HG03039 (cell line): ENCODE results near the gene ILF2.
A peak's percentile ranks its signal among the peaks of the same experiment; 100 is the strongest.
"Not testable (repeated sequence)": the region's sequence is repeated elsewhere in the genome, so short reads cannot be mapped to it uniquely, and the experiment has no call there.

Experiments
- ATAC-seq: cut with Tn5 transposase; IDR thresholded peaks from one replicate; pipeline ENCODE4 v1.9.1; 2021; ENCODE audit warnings: mild to moderate bottlenecking, moderate library complexity; ENCODE audit not compliant: unreplicated experiment

Gene ILF2

DNA sequence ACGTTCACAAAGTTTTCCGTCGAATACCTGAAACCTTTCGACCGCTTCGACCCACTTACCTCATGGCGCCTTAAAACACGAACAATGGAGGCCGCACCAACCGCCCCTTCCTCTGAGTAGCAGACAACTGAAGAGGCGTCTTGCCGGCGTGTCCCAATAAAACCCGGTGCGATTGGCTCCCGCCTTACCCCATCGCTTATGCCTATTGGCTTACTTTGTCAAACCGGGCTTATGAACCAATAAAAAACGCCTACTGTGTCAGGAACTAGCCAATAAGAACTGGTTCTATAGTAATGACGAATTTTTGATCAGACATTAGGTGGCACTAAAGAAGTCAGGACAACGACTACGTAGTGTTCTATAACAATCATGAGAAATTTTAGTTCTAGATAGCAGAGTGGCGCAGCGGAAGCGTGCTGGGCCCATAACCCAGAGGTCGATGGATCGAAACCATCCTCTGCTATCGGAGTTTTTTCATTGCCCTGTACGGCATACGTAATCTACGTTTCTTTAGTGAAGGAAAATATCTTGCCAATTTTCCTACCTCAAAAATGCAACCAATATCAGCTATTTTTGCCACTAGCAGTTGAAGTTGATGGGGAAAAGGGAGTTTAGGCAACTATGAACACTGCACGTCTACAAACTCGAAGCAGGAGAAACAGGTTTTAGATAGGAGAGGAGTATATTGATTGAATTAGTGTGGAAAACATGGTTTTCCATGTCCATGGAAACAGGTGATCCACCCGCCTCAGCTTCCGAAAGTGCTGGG is at the start of gene ILF2:
TSS of gene ILF2 (minus strand) at position 135 of the 769 bp plus-strand sequence. CDS start at position 64, 71 bp downstream.
- ATAC-seq = peak; percentile 92

DNA sequence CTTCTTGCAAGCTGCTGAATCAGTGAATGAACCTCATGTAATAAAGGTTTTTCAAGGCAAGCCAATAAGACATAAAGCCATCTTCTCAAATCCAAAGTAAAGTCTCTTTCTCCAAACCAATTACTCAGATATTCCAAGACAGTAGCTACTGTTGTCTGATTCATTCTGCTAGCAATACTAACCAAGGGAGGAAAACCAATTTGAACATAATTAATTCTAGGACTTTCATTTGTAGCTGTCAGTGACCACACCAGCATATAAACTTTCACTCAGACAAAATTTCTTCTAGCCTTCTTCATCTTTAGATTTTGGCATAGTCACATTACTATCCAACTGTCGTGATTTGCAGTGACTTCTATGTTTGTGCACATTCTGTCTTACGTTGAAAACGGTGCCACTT is 46.5 kb upstream of the ILF2 start:
- no peak for ATAC-seq

- not testable (repeated sequence) for ATAC-seq
Measured at GRCh38 chr1:153716211-153716610, 45.4 kb upstream of the ILF2 start.

- no peak for ATAC-seq
Measured at GRCh38 chr1:153711026-153711425, 40.2 kb upstream of the ILF2 start.

- ATAC-seq = no peak
Measured at GRCh38 chr1:153705484-153705883, 34.7 kb upstream of the ILF2 start.

- ATAC-seq = no peak
Measured at GRCh38 chr1:153699768-153700167, 29.0 kb upstream of the ILF2 start.

- no peak for ATAC-seq
Measured at GRCh38 chr1:153698923-153699714, 28.3 kb upstream of the ILF2 start.

DNA sequence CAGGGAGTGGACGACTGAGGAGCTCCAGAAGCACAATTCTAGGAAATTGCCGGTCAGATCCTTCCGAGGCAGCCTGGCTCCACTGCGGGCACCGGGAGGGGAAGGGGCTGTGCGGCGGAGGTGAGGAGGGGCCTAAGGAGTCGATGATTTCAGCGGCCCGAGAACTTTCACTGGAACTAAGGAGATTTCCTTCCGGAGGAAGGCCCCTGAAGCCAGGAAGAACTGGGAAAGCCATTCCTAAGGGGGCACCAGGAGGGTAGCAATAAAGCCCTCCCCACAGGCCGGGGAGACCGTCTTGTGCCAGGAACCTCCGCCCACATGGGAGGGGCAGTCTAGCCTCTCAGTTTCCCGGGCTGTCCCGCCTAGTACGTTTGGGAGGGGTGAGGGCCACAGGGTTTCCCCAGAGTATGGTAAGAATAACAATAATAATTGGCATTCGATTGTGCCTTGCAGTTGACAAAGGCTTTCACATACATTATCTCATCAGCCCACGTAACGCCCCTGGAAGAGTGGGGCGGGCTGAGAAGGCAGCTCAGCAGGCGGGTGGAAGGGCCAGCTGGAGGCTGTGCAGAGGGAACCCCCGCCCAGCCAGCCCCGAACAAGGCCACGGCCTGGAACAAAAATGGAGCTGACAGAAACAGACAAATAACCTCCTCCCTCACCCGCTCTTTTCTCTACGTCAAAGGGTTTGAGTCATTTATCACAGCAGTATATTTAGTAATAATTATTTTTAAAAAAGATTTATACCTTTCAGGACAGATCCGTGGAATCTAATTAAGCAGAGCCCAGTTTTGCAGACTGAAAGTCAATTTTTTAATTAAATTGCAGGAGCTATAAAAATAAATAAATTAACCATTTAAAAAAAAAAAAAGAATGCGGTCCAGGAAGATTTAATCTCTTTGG is 27.5 kb upstream of the ILF2 start:
- ATAC-seq = no peak

DNA sequence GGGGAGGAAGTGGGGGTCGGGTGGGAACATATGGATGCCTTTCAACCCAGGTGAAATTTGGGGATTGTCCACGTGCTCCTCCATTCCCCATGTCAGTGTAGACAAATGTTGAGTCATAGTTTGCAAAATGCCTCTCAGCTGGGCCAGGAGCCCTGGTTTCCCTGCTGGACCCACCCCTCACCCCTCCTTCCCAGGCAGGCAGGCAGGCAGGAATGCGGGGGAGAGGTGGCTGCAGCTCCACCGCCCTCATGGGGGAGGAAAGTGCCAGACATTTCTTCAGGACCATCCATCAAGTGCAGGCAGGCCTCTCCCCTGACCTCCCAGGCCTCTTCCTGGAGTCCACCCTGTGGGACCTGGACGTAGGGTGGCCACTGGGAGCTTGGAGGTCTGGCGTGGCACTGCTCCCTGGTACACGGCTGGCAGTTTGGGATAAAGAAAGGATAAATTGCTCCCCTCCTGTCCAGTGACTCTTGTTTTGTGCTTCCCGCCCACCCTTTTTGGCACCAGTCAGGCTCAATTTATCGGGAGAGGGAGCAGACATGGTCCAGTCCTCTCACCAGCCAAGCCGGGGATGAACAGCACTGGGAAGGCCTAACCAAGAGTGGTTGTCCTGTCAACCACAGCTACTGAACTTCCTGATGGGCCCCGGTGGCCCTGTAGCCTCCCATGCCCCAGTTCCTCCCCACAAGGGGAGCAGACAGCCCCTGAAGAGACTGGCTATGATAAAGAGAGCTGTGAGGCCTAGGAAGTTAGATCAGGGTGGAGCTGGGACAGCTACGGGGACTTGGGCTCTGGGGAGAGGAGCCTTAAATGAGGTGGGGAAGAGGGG is 26.6 kb upstream of the ILF2 start:
- ATAC-seq = no peak

DNA sequence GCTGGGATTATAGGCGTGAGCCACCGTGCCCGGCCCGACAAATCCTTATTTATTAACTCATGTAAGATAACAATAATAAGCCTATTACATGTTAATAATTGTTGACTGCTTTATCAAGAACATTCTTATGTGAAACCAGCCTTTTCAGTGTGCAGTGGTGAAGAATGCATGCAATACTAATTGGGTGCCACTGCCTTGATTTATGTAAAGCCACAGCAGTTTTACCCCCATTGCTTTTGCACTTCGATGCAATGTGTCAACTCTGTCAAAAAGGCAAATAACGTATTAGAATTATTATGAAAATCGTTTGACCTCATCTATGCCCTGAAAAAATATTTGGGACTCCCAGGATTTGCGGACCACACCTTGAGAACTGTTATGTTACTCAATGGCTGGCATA is 25.9 kb upstream of the ILF2 start:
- ATAC-seq = no peak

GRCh38 chr1:153693466-153693865 is 22.7 kb upstream of the ILF2 start:
- ATAC-seq = no peak

DNA sequence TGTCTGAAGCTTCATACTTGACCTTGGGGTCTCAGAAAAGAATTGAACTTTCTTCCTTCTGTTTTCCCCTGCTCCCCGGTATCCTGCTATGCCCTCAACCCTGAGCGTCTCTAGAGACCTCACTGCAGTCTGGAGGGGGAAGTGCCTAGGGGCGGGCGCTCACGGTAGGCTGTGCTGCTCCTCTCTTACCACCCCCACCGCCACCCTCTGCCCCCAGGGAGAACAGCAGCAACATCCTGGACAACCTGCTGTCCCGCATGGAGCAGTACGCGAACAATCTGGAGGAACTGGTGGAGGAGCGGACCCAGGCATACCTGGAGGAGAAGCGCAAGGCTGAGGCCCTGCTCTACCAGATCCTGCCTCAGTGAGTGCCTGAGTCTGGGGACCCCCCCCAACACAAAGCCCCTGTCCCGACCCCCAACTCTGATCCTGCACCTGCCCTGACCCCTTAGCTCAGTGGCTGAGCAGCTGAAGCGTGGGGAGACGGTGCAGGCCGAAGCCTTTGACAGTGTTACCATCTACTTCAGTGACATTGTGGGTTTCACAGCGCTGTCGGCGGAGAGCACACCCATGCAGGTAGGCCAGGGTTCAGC is 18.0 kb upstream of the ILF2 start:
- no peak for ATAC-seq

GRCh38 chr1:153688276-153688675 is 17.5 kb upstream of the ILF2 start:
- ATAC-seq = no peak

GRCh38 chr1:153687346-153688125 is 16.7 kb upstream of the ILF2 start:
- no peak for ATAC-seq

DNA sequence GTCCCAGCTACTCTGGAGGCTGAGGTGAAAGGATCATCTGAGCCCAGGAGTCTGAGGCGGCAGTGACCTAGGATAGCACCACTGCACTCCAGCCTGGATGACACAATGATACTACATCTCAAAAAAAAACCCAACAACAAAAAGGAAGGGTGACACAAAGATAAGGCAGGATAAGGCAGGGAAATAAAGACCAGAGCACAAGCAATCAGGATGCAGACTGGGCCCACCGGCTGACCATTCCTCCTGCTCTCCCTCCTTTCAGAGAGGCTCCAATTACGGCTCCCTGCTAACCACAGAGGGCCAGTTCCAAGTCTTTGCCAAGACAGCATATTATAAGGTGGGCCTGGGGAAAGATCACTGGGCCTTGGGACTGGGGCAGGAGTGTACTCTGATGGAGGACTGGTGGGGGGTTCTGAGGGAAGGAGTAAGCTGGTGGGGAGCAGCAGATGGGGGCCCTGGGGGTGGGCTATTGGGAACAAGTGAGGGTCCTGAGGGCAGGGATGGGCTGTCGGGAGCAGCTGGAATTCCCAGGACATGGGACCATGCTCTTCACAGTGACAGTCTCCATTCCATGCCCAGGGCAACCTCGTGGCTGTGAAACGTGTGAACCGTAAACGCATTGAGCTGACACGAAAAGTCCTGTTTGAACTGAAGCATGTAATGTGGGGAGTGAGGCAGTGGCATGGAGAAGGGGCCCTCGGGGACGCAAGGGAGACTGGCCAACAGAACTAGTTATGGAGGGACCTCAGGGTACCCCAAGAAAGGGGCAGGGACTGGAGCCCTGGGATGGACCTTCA is 14.9 kb upstream of the ILF2 start:
- no peak for ATAC-seq

DNA sequence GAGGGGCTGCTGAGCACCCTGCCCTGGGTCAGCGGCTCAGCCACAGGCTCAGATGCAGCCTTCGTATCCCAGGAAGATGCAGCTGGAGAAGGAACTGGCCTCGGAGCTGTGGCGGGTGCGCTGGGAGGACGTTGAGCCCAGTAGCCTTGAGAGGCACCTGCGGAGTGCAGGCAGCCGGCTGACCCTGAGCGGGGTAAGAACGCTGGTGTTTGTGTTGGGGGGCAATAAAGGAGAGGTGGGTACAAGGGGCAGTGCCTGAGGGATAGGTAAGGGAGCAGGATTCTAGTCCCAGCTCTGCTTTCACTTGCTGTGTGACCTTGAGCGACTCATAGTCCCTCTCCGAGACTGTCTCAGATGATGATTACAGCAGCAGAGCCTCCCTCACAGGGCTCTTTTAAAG is 14.1 kb upstream of the ILF2 start:
- no peak for ATAC-seq

DNA sequence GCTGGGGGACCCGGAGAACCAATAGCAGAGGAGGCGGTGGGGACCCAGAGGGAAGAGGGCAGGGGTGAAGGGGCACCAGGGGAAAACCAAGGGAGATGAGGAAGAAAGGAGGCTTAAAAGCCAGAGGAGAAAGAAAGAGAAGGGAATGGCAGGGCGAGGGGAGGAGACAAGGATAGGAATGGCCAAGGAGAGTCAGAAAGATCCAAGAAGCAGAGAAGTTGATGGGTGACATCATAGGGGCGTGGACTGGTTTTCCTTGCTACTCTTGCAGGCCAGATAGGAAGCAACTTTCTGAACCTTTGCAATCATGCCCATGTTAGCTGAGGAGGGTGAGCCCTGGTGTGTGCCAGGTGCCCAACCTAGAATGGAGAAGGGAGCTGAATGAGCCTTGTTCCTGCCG is 13.1 kb upstream of the ILF2 start:
- ATAC-seq = no peak

DNA sequence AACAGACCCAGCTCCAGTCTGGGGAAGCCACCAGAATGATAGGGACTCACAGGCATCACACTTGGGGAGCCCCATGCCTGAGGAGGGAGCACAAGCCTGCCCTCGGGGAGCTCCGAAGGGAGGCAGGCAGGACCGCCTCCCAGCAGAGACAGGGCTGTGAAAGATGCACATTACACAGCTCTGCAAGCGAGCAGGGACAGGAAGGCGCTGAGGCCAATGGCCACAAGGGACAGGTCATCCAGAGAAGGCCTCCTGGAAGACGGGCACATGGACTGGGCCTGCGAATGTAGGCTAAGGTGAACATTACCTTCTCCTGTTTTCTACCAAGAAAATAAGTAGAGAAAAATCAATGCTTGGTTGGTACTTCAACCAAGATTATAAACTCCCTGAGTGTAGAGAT is 11.9 kb upstream of the ILF2 start:
- ATAC-seq = no peak

DNA sequence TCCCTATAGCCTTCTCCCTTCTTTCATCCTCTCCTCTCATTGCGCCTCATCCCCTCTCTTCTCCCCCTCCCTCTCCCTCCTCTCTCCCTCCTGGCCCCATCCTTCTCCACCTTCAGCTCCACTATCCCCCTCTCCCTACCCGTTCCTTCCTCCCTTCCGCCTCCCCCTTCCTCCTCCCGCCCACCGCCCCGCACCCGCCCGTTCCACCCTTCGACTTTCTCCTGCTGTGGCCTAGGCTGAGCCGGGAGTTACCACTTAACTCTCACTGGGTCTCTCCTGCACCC is 9.3 kb upstream of the ILF2 start:
- ATAC-seq = no peak
